HEK293 (cell line): ENCODE measurements around the gene SLC14A1.

Source experiments
- CTCF ChIA-PET: fragments of 350-600 bp; formaldehyde crosslinking; extraction: SDS; loops from one replicate; lab custom pipeline; 2021; ENCODE audit warnings: antibody characterized with exemption; lab: Yijun Ruan, JAX
- POLR2A ChIA-PET: fragments of 300-600 bp; formaldehyde crosslinking; extraction: SDS; loops from one replicate; lab custom pipeline; 2020; ENCODE audit warnings: antibody characterized with exemption, inconsistent platforms; lab: Yijun Ruan, JAX
- H3K27ac ChIP-seq: fragments of 200-500 bp; sonication (Bioruptor generic); 2 replicates; pipeline ENCODE4 v1.5.1; 2014; ENCODE audit warnings: low read depth, low read length, control low read depth, inconsistent platforms; ENCODE audit errors: extremely low read depth
- H3K36me3 ChIP-seq, 2 experiments: fragments of 200-500 bp in 1 of 2; sonication (Bioruptor generic) in 1 of 2; 1 replicate in 1 of 2; 2 replicates in 1 of 2; pipeline ENCODE4 v1.5.1; 2014 to 2017; ENCODE audit warnings: inconsistent platforms in 2 of 2, low read length in 2 of 2; ENCODE audit not compliant: control insufficient read depth in 2 of 2, insufficient read depth in 1 of 2
- H3K4me1 ChIP-seq: fragments of 200-500 bp; sonication (Bioruptor generic); 2 replicates; pipeline ENCODE4 v1.5.1; 2014; ENCODE audit warnings: mild to moderate bottlenecking, low read length, inconsistent platforms; ENCODE audit not compliant: control insufficient read depth, insufficient read depth
- H3K4me3 ChIP-seq: 2 replicates; pipeline ENCODE4 v1.5.1; 2011; ENCODE audit warnings: low read depth, mild to moderate bottlenecking, control low read depth, low read length, moderate library complexity
- H3K9me3 ChIP-seq: fragments of 200-500 bp; sonication (Bioruptor generic); 2 replicates; pipeline ENCODE4 v1.5.1; 2014; ENCODE audit warnings: low read depth, low read length, inconsistent platforms; ENCODE audit not compliant: control insufficient read depth, insufficient read depth
- AEBP2 ChIP-seq: fragments of 450-650 bp; formaldehyde crosslinking; IDR thresholded peaks from 2 replicates; pipeline ENCODE4 v1.5.1; 2016; ENCODE audit warnings: missing biosample characterization, missing genetic modification characterization, borderline replicate concordance
- CTCF ChIP-seq: fragments of 450-650 bp; formaldehyde crosslinking; IDR thresholded peaks from 2 replicates; pipeline ENCODE4 v1.5.1; 2016; ENCODE audit warnings: missing biosample characterization, missing genetic modification characterization
- KLF17 ChIP-seq: fragments of 450-650 bp; formaldehyde crosslinking; IDR thresholded peaks from 2 replicates; pipeline ENCODE4 v1.5.1; 2016; ENCODE audit warnings: missing biosample characterization, missing genetic modification characterization
- PRDM10 ChIP-seq: fragments of 450-650 bp; formaldehyde crosslinking; IDR thresholded peaks from 2 replicates; pipeline ENCODE4 v1.5.1; 2016; ENCODE audit warnings: missing biosample characterization, missing genetic modification characterization
- PRDM6 ChIP-seq: fragments of 450-650 bp; formaldehyde crosslinking; IDR thresholded peaks from 2 replicates; pipeline ENCODE4 v1.5.1; 2017; ENCODE audit warnings: missing biosample characterization, missing genetic modification characterization
- ZBTB10 ChIP-seq: fragments of 450-650 bp; formaldehyde crosslinking; IDR thresholded peaks from 2 replicates; pipeline ENCODE4 v1.5.1; 2016; ENCODE audit warnings: missing biosample characterization, missing genetic modification characterization
- ZNF169 ChIP-seq: fragments of 450-650 bp; formaldehyde crosslinking; IDR thresholded peaks from 2 replicates; pipeline ENCODE4 v1.5.1; 2016; ENCODE audit warnings: missing biosample characterization, missing genetic modification characterization
- ZNF18 ChIP-seq: fragments of 450-650 bp; formaldehyde crosslinking; IDR thresholded peaks from 2 replicates; pipeline ENCODE4 v1.5.1; 2016; ENCODE audit warnings: missing biosample characterization, missing genetic modification characterization
- ZNF211 ChIP-seq: fragments of 450-650 bp; formaldehyde crosslinking; IDR thresholded peaks from 2 replicates; pipeline ENCODE4 v1.5.1; 2016; ENCODE audit warnings: low read depth, missing biosample characterization, missing genetic modification characterization
- ZNF214 ChIP-seq: fragments of 450-650 bp; formaldehyde crosslinking; IDR thresholded peaks from 2 replicates; pipeline ENCODE4 v1.5.1; 2017; ENCODE audit warnings: missing biosample characterization, mild to moderate bottlenecking, missing genetic modification characterization, borderline replicate concordance
- ZNF223 ChIP-seq: fragments of 450-650 bp; formaldehyde crosslinking; IDR thresholded peaks from 2 replicates; pipeline ENCODE4 v1.5.1; 2016; ENCODE audit warnings: missing biosample characterization, missing genetic modification characterization
- ZNF362 ChIP-seq: fragments of 450-650 bp; formaldehyde crosslinking; IDR thresholded peaks from 2 replicates; pipeline ENCODE4 v1.5.1; 2016; ENCODE audit warnings: missing biosample characterization, missing genetic modification characterization
- ZNF501 ChIP-seq: fragments of 450-650 bp; formaldehyde crosslinking; IDR thresholded peaks from 2 replicates; pipeline ENCODE4 v1.5.1; 2016; ENCODE audit warnings: missing biosample characterization, missing genetic modification characterization
- ZNF624 ChIP-seq: fragments of 450-650 bp; formaldehyde crosslinking; IDR thresholded peaks from 2 replicates; pipeline ENCODE4 v1.5.1; 2017; ENCODE audit warnings: missing biosample characterization, missing genetic modification characterization
- ZNF664 ChIP-seq: fragments of 450-650 bp; formaldehyde crosslinking; IDR thresholded peaks from 2 replicates; pipeline ENCODE4 v1.5.1; 2016; ENCODE audit warnings: missing biosample characterization, missing genetic modification characterization
- ZNF701 ChIP-seq: fragments of 450-650 bp; formaldehyde crosslinking; IDR thresholded peaks from 2 replicates; pipeline ENCODE4 v1.5.1; 2016; ENCODE audit warnings: missing biosample characterization, missing genetic modification characterization
- ZNF768 ChIP-seq: fragments of 450-650 bp; formaldehyde crosslinking; IDR thresholded peaks from 2 replicates; pipeline ENCODE4 v1.5.1; 2018; ENCODE audit warnings: missing biosample characterization, mild to moderate bottlenecking, missing genetic modification characterization

Gene SLC14A1

GRCh38 chr18:45761512-45762114 lies 37.6 kb downstream of the SLC14A1 start (continued):
- TF ChIP-seq KLF17 (tag by site-specific recombination), result no peak
- TF ChIP-seq, all 188 proteins: peak for 0

GRCh38 chr18:45764000-45764686 lies 40.2 kb downstream of the SLC14A1 start:
- POLR2A ChIA-PET, result no interaction called here
- CTCF ChIA-PET, result interaction anchor here (0.5 to 1.3 kb wide), 3 partner anchors 16 to 42 kb away, joined by 3 to 5 read pairs (median 4); no protein-coding TSS in a partner anchor

More at GRCh38 chr18:45764000-45764686, 40.2 kb downstream of the SLC14A1 start:
- TF ChIP-seq ZBTB10 (no peak), ZNF223 (tag by site-specific recombination) (no peak), AEBP2 (no peak), ZNF501 (tag by site-specific recombination) (no peak), ZNF701 (tag by site-specific recombination) (no peak), ZNF211 (tag by site-specific recombination) (no peak), ZNF768 (tag by site-specific recombination) (no peak), ZNF18 (tag by site-specific recombination) (no peak), PRDM6 (tag by site-specific recombination) (no peak), CTCF (tag by site-specific recombination) (no peak), ZNF624 (tag by site-specific recombination) (no peak), ZNF169 (no peak), ZNF214 (tag by site-specific recombination) (no peak), ZNF664 (tag by site-specific recombination) (no peak), ZNF362 (tag by site-specific recombination) (no peak), PRDM10 (tag by site-specific recombination) (no peak)
- Histone ChIP-seq H3K4me1 (peaks cover 3% of the 10 kb centered on the region; the same call in 1 of the 2 replicates), H3K36me3 (no peaks in the 10 kb centered on the region), H3K27ac (no peak overlapping the region), H3K9me3 (no peaks in the 10 kb centered on the region), H3K4me3 (no peak overlapping the region)
